Measurements from ENCODE around the gene KCNJ2. TPM values are rescaled to one million over a fixed set of nuclear protein-coding genes. Genes with fewer than 3 reads are reported as not detected.

The KCNJ2 gene
- total RNA-seq, 1 donor from 2014 or later = 1.3 TPM

GRCh38 chr17:70158180-70158579 lies 11.2 kb upstream of the KCNJ2 start:
- no peaks in the 10 kb centered on the region for H3K9me3 Mint-ChIP-seq (ENCODE audit: unreplicated experiment)
- TF ChIP-seq, protein P1, sequence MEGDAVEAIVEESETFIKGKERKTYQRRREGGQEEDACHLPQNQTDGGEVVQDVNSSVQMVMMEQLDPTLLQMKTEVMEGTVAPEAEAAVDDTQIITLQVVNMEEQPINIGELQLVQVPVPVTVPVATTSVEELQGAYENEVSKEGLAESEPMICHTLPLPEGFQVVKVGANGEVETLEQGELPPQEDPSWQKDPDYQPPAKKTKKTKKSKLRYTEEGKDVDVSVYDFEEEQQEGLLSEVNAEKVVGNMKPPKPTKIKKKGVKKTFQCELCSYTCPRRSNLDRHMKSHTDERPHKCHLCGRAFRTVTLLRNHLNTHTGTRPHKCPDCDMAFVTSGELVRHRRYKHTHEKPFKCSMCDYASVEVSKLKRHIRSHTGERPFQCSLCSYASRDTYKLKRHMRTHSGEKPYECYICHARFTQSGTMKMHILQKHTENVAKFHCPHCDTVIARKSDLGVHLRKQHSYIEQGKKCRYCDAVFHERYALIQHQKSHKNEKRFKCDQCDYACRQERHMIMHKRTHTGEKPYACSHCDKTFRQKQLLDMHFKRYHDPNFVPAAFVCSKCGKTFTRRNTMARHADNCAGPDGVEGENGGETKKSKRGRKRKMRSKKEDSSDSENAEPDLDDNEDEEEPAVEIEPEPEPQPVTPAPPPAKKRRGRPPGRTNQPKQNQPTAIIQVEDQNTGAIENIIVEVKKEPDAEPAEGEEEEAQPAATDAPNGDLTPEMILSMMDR (IDR thresholded peaks at IDR 0.05; ENCODE audit: partially characterized antibody, unreplicated experiment) = no peak
- H3K27me3 Mint-ChIP-seq (ENCODE audit: unreplicated experiment) = peaks cover under 1% of the 10 kb centered on the region
- no peak overlapping the region for H3K4me3 Mint-ChIP-seq (ENCODE audit: unreplicated experiment)
- no peak overlapping the region for H3K27ac Mint-ChIP-seq (ENCODE audit: unreplicated experiment)
- peaks cover 11% of the 10 kb centered on the region for H3K4me1 Mint-ChIP-seq (ENCODE audit: low read depth, unreplicated experiment)
- H3K36me3 Mint-ChIP-seq (ENCODE audit: unreplicated experiment) = no peaks in the 10 kb centered on the region
- no peak for DNase-seq

GRCh38 chr17:70158591-70158990 lies 10.7 kb upstream of the KCNJ2 start:
- Mint-ChIP-seq H3K36me3 (ENCODE audit: unreplicated experiment) (no peaks in the 10 kb centered on the region), H3K27ac (ENCODE audit: unreplicated experiment) (no peak overlapping the region), H3K27me3 (ENCODE audit: unreplicated experiment) (peaks cover 2% of the 10 kb centered on the region), H3K9me3 (ENCODE audit: unreplicated experiment) (no peaks in the 10 kb centered on the region), H3K4me3 (ENCODE audit: unreplicated experiment) (no peak overlapping the region), H3K4me1 (ENCODE audit: low read depth, unreplicated experiment) (peaks cover 11% of the 10 kb centered on the region)
- TF ChIP-seq, protein P1 (IDR thresholded peaks at IDR 0.05; ENCODE audit: partially characterized antibody, unreplicated experiment) = no peak
- DNase-seq = no peak

DNA sequence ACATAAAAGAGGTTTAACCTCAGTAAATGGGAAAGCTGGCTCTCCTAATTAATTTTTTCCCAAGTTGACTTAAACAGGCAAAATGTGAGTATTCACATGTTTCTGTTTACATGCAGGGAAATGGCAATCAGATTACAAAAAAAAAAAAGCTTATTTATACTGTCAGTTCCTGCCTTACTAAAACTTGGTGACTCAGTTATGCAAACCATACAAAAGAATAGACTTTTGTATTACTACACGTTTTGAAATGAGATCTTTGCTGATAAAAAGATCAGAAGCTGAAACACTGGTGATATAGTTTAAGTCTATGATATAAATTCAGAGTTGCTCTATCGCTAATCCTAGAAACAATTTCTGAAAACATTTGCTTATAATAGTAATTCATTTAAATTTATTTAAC lies 9.4 kb upstream of the KCNJ2 start:
- peaks cover 2% of the 10 kb centered on the region for H3K27me3 Mint-ChIP-seq (ENCODE audit: unreplicated experiment)
- no peak for DNase-seq
- H3K27ac Mint-ChIP-seq (ENCODE audit: unreplicated experiment) = no peak overlapping the region
- H3K4me1 Mint-ChIP-seq (ENCODE audit: low read depth, unreplicated experiment) = peaks cover 11% of the 10 kb centered on the region
- no peaks in the 10 kb centered on the region for H3K36me3 Mint-ChIP-seq (ENCODE audit: unreplicated experiment)
- no peak overlapping the region for H3K4me3 Mint-ChIP-seq (ENCODE audit: unreplicated experiment)
- TF ChIP-seq, protein P1 (IDR thresholded peaks at IDR 0.05; ENCODE audit: partially characterized antibody, unreplicated experiment) = no peak
- peaks cover 2% of the 10 kb centered on the region for H3K9me3 Mint-ChIP-seq (ENCODE audit: unreplicated experiment)

GRCh38 chr17:70161519-70161918 lies 7.8 kb upstream of the KCNJ2 start:
- DNase-seq = no peak
- no peak overlapping the region for H3K27ac Mint-ChIP-seq (ENCODE audit: unreplicated experiment)
- peaks cover 11% of the 10 kb centered on the region for H3K4me1 Mint-ChIP-seq (ENCODE audit: low read depth, unreplicated experiment)
- no peaks in the 10 kb centered on the region for H3K36me3 Mint-ChIP-seq (ENCODE audit: unreplicated experiment)
- H3K27me3 Mint-ChIP-seq (ENCODE audit: unreplicated experiment) = peaks cover 2% of the 10 kb centered on the region
- TF ChIP-seq, protein P1 (IDR thresholded peaks at IDR 0.05; ENCODE audit: partially characterized antibody, unreplicated experiment) = no peak
- peaks cover 2% of the 10 kb centered on the region for H3K9me3 Mint-ChIP-seq (ENCODE audit: unreplicated experiment)
- no peak overlapping the region for H3K4me3 Mint-ChIP-seq (ENCODE audit: unreplicated experiment)

DNA sequence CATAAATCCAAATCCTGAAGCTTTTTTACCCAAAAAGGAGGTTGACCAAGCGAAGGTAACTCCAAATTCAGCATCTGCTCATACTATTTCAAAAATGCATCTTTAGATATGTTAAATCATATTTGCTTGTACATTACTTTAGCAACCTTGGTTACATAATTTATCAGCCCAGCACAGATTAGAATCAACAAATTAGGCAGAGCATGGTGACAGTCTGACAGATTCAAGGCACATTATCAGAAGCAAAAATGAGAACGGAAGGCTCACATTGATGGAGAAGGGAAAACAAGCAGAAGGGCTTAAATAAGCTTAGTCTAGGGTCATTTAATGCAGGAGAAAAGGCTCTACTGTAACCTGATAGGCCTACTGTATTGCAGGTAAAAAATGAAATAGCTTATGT lies 3.9 kb upstream of the KCNJ2 start:
- no peak overlapping the region for H3K27ac Mint-ChIP-seq (ENCODE audit: unreplicated experiment)
- H3K4me1 Mint-ChIP-seq (ENCODE audit: low read depth, unreplicated experiment) = peaks cover 18% of the 10 kb centered on the region
- peaks cover 6% of the 10 kb centered on the region for H3K27me3 Mint-ChIP-seq (ENCODE audit: unreplicated experiment)
- H3K36me3 Mint-ChIP-seq (ENCODE audit: unreplicated experiment) = no peaks in the 10 kb centered on the region
- no peak for DNase-seq
- no peak overlapping the region for H3K4me3 Mint-ChIP-seq (ENCODE audit: unreplicated experiment)
- TF ChIP-seq, protein P1 (IDR thresholded peaks at IDR 0.05; ENCODE audit: partially characterized antibody, unreplicated experiment) = no peak
- H3K9me3 Mint-ChIP-seq (ENCODE audit: unreplicated experiment) = peaks cover 9% of the 10 kb centered on the region
